K562 (cell line): ENCODE results near the gene RPS23. TPM values are rescaled to one million over a fixed set of nuclear protein-coding genes. Genes with fewer than 3 reads are reported as not detected.

Source experiments
- CCNT2 ChIP-seq: IDR thresholded peaks from 2 replicates; pipeline ENCODE4 v1.6.1; 2011; ENCODE audit warnings: borderline replicate concordance, low read depth, mild to moderate bottlenecking, moderate library complexity, mixed read lengths, low read length; ENCODE audit not compliant: insufficient read length; ENCODE audit errors: extremely low read depth
- EWSR1 ChIP-seq: fragments of 450-650 bp; IDR thresholded peaks from 2 replicates; pipeline ENCODE4 v1.6.1; 2018; ENCODE audit warnings: borderline replicate concordance, mild to moderate bottlenecking, low read depth, moderate library complexity; ENCODE audit not compliant: partially characterized antibody
- FOXJ2 ChIP-seq: fragments of 200-800 bp; sonication (Bioruptor generic); IDR thresholded peaks from 2 replicates; pipeline ENCODE4 v1.6.1; 2016; ENCODE audit warnings: missing genetic modification characterization, missing compliant biosample characterization
- HDGF ChIP-seq: fragments of 450-650 bp; IDR thresholded peaks from 2 replicates; pipeline ENCODE4 v1.6.1; 2016
- HNRNPH1 ChIP-seq: fragments of 200-400 bp; formaldehyde crosslinking; optimal IDR thresholded peaks from 2 replicates; pipeline ENCODE3; 2017; ENCODE audit warnings: low read depth, mild to moderate bottlenecking, low read length, moderate library complexity
- KAT7 ChIP-seq: sonication (generic); formaldehyde crosslinking; IDR thresholded peaks from 2 replicates; pipeline ENCODE4 v1.8.0; 2022; ENCODE audit warnings: missing genetic modification reagents, mild to moderate bottlenecking, borderline replicate concordance
- KDM2B ChIP-seq: fragments of 250-450 bp; sonication (Bioruptor Pico); IDR thresholded peaks from 2 replicates; pipeline ENCODE4 v1.8.0; 2021; ENCODE audit warnings: mild to moderate bottlenecking, moderate library complexity
- LEF1 ChIP-seq: fragments of 450-650 bp; IDR thresholded peaks from 2 replicates; pipeline ENCODE4 v1.6.1; 2016; ENCODE audit warnings: mild to moderate bottlenecking
- SAP30 ChIP-seq: fragments of 200-600 bp; sonication (generic); IDR thresholded peaks from 2 replicates; pipeline ENCODE4 v1.6.1; 2012; ENCODE audit warnings: borderline replicate concordance, low read depth, mild to moderate bottlenecking, moderate library complexity, low read length, control low read depth, inconsistent platforms; ENCODE audit not compliant: insufficient read depth, poor library complexity, severe bottlenecking
- ZNF282 ChIP-seq: sonication (generic); formaldehyde crosslinking; IDR thresholded peaks from 2 replicates; pipeline ENCODE4 v1.8.1; 2023; ENCODE audit warnings: missing genetic modification reagents
- ZNF586 ChIP-seq: fragments of 450-650 bp; formaldehyde crosslinking; conservative IDR thresholded peaks from 2 replicates; pipeline ENCODE4 v1.4.0; 2020; ENCODE audit warnings: mild to moderate bottlenecking, moderate library complexity
- ZNF589 ChIP-seq: fragments of 200-800 bp; sonication (Bioruptor generic); IDR thresholded peaks from 2 replicates; pipeline ENCODE4 v1.6.1; 2016; ENCODE audit warnings: low read depth, missing genetic modification characterization, missing compliant biosample characterization
- polyA plus RNA-seq, 8 experiments: library from polyadenylated mRNA; depleted of rRNA in 4 of 8; stranded (reverse) in 5 of 8; unstranded in 3 of 8; fragments of >200 nt; fragmentation: Nextera tagmentation in 2 of 8; fragmentation: Illumina TruSeq in 1 of 8; extraction: Ambion mirVana in 2 of 8; extraction: Trizol in 1 of 8; gene quantifications; 2 replicates each; pipeline versions ENCODE4 v1.2.1 to v1.2.3, GENCODE V29; 2011 to 2014; ENCODE audit warnings: inconsistent platforms in 1 of 8, missing spikeins in 1 of 8
- total RNA-seq, 7 experiments: library from RNA; depleted of rRNA in 6 of 7; stranded (reverse); fragments of >200 nt in 6 of 7; fragmentation: Illumina TruSeq in 2 of 7; extraction: Trizol in 2 of 7; gene quantifications; 2 replicates each; pipeline versions ENCODE4 v1.2.1 to v1.2.3, GENCODE V29; 2011 to 2021; ENCODE audit warnings: low replicate concordance in 1 of 7
- TF ChIP-seq, protein P1 (sequence below): fragments of 450-650 bp; IDR thresholded peaks from 2 replicates; pipeline ENCODE4 v1.6.1; 2016; ENCODE audit warnings: low read depth
- TF ChIP-seq, protein P2 (sequence below): fragments of 450-650 bp; formaldehyde crosslinking; IDR thresholded peaks from 2 replicates; pipeline ENCODE4 v1.4.0; 2022; ENCODE audit warnings: mild to moderate bottlenecking, moderate library complexity
- TF ChIP-seq, protein P3 (sequence below): IDR thresholded peaks from 2 replicates; pipeline ENCODE4 v1.6.1; 2011; ENCODE audit warnings: borderline replicate concordance, low read depth, mild to moderate bottlenecking, moderate library complexity, low read length; ENCODE audit not compliant: insufficient read depth, poor library complexity, severe bottlenecking

The RPS23 gene
- total and polyA plus RNA-seq, 9 of the 15 experiments (the other 6 are each of a cell fraction or from before 2014, with no cell fraction given) = 3,252 to 10,689 (median 6,302) TPM

DNA sequence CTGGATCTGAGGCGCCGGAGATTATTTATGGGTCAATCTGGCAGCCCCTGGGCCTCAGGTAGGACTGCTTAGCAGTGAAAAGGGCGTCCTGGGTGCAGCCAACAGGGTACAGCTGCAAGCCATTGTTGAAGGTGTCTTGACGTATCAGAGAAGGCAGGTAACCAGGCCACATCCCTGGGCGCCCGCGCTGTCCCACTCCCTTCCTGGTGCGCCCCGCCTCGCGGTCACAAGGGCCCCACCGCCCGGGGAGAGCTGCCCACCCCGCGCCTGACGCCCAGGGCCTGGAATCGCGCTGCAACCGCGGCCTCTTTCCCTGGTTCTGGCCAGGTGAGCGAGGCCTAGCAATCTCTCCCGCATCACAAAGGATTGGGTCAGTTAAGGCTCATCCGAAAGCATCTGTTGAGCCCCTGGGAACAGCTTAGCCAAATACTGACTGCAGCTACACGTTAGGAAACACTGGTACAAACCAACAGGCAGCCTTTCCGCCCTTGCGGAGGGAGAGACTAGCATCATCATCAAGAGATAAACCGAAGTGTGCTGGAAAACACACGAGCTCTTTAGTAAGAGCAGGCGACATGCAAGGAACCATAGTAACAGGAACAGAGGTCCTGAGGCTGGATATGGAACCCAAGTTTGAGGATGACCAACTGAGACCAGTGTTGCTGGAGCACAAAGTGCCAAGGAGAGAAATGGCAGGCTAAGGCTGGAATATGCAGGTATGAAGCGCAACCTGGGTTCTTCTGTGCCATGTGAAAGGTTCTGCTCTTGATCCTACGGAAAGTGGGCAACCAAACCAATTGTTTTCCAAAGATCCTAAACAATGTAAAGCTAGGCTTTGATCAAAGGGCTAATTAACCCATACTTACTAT is 3.6 kb downstream of the RPS23 start (continued):
- TF ChIP-seq, protein P1, sequence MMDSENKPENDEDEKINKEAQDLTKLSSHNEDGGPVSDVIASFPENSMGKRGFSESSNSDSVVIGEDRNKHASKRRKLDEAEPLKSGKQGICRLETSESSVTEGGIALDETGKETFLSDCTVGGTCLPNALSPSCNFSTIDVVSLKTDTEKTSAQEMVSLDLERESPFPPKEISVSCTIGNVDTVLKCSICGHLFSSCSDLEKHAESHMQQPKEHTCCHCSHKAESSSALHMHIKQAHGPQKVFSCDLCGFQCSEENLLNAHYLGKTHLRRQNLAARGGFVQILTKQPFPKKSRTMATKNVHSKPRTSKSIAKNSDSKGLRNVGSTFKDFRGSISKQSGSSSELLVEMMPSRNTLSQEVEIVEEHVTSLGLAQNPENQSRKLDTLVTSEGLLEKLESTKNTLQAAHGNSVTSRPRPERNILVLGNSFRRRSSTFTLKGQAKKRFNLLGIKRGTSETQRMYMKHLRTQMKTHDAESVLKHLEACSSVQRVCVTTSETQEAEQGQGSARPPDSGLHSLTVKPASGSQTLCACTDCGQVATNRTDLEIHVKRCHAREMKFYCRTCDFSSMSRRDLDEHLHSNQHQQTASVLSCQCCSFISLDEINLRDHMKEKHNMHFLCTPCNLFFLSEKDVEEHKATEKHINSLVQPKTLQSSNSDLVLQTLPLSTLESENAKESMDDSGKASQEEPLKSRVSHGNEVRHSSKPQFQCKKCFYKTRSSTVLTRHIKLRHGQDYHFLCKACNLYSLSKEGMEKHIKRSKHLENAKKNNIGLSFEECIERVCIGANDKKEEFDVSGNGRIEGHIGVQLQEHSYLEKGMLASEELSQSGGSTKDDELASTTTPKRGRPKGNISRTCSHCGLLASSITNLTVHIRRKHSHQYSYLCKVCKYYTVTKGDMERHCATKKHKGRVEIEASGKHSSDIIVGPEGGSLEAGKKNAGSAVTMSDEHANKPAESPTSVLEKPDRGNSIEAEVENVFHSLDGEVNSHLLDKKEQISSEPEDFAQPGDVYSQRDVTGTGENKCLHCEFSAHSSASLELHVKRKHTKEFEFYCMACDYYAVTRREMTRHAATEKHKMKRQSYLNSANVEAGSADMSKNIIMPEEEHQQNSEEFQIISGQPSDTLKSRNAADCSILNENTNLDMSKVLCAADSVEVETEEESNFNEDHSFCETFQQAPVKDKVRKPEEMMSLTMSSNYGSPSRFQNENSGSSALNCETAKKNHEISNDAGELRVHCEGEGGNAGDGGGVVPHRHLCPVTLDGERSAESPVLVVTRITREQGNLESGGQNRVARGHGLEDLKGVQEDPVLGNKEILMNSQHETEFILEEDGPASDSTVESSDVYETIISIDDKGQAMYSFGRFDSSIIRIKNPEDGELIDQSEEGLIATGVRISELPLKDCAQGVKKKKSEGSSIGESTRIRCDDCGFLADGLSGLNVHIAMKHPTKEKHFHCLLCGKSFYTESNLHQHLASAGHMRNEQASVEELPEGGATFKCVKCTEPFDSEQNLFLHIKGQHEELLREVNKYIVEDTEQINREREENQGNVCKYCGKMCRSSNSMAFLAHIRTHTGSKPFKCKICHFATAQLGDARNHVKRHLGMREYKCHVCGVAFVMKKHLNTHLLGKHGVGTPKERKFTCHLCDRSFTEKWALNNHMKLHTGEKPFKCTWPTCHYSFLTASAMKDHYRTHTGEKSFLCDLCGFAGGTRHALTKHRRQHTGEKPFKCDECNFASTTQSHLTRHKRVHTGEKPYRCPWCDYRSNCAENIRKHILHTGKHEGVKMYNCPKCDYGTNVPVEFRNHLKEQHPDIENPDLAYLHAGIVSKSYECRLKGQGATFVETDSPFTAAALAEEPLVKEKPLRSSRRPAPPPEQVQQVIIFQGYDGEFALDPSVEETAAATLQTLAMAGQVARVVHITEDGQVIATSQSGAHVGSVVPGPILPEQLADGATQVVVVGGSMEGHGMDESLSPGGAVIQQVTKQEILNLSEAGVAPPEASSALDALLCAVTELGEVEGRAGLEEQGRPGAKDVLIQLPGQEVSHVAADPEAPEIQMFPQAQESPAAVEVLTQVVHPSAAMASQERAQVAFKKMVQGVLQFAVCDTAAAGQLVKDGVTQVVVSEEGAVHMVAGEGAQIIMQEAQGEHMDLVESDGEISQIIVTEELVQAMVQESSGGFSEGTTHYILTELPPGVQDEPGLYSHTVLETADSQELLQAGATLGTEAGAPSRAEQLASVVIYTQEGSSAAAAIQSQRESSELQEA = no peak
- TF ChIP-seq HNRNPH1 (no peak), ZNF586 (CRISPR knock-in tag) (0 out of 2 replicates have a peak, but pooled peaks have one; percentile 37), HDGF (no peak), ZNF282 (CRISPR knock-in tag) (no peak), CCNT2 (peak; percentile 63), LEF1 (no peak), KAT7 (CRISPR knock-in tag) (no peak), ZNF589 (no peak), FOXJ2 (tag) (no peak), KDM2B (CRISPR knock-in tag) (no peak), SAP30 (no peak), EWSR1 (peak; percentile 95)
- TF ChIP-seq, protein P2, sequence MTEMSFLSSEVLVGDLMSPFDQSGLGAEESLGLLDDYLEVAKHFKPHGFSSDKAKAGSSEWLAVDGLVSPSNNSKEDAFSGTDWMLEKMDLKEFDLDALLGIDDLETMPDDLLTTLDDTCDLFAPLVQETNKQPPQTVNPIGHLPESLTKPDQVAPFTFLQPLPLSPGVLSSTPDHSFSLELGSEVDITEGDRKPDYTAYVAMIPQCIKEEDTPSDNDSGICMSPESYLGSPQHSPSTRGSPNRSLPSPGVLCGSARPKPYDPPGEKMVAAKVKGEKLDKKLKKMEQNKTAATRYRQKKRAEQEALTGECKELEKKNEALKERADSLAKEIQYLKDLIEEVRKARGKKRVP = no peak
- TF ChIP-seq, protein P3, sequence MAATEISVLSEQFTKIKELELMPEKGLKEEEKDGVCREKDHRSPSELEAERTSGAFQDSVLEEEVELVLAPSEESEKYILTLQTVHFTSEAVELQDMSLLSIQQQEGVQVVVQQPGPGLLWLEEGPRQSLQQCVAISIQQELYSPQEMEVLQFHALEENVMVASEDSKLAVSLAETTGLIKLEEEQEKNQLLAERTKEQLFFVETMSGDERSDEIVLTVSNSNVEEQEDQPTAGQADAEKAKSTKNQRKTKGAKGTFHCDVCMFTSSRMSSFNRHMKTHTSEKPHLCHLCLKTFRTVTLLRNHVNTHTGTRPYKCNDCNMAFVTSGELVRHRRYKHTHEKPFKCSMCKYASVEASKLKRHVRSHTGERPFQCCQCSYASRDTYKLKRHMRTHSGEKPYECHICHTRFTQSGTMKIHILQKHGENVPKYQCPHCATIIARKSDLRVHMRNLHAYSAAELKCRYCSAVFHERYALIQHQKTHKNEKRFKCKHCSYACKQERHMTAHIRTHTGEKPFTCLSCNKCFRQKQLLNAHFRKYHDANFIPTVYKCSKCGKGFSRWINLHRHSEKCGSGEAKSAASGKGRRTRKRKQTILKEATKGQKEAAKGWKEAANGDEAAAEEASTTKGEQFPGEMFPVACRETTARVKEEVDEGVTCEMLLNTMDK = no peak
